Tibial nerve (tissue), 4 donors: ENCODE measurements around the gene GNAI3. TPM values are rescaled to one million over a fixed set of nuclear protein-coding genes. Genes with fewer than 3 reads are reported as not detected.

ENCODE experiments used
- DNase-seq, 2 donors: peaks; one replicate each; pipeline ENCODE4 v3.0.0-alpha.2; 2019; ENCODE audit warnings: low spot score in 2 of 2
- H3K27ac ChIP-seq, 4 donors: fragments of 200-600 bp; sonication (generic) in 3 of 4; one replicate each; pipeline ENCODE4 v1.5.1; 2017 to 2019; ENCODE audit warnings: mild to moderate bottlenecking in 1 of 4
- H3K27me3 ChIP-seq, 2 donors: fragments of 200-600 bp; sonication (generic) in 1 of 2; one replicate each; pipeline versions ENCODE4 v1.5.1 to v1.6.0; 2017 to 2019
- H3K36me3 ChIP-seq, 3 donors: fragments of 200-600 bp; sonication (generic); one replicate each; pipeline ENCODE4 v1.5.1; 2018 to 2019
- H3K4me1 ChIP-seq, 4 donors: fragments of 200-600 bp; sonication (generic) in 3 of 4; one replicate each; pipeline ENCODE4 v1.5.1; 2017 to 2019
- H3K4me3 ChIP-seq, 4 donors: fragments of 200-600 bp; sonication (generic) in 3 of 4; one replicate each; pipeline ENCODE4 v1.5.1; 2017 to 2019; ENCODE audit warnings: mild to moderate bottlenecking in 1 of 4, moderate library complexity in 1 of 4
- H3K9me3 ChIP-seq, 4 donors: fragments of 200-600 bp; sonication (generic) in 3 of 4; one replicate each; pipeline ENCODE4 v1.5.1; 2017 to 2019
- EP300 ChIP-seq, 2 donors: sonication (generic); formaldehyde crosslinking; IDR thresholded peaks; one replicate each; pipeline ENCODE4 v1.6.1; 2017; ENCODE audit warnings: antibody characterized with exemption in 2 of 2, mild to moderate bottlenecking in 1 of 2
- POLR2A ChIP-seq, 2 donors: fragments of 450-650 bp; IDR thresholded peaks; one replicate each; pipeline ENCODE4 v1.6.1; 2017; ENCODE audit warnings: antibody characterized with exemption in 2 of 2, mild to moderate bottlenecking in 2 of 2, moderate library complexity in 2 of 2
- WGBS, 2 donors: methylation state at CpG; one replicate each; pipeline ENCODE4 v1.1.5; 2018; 5-methylcytosine and 5-hydroxymethylcytosine counted together
- total RNA-seq, 4 donors: library from RNA; depleted of rRNA; stranded (reverse); fragments of >200 nt; gene quantifications; one replicate each; pipeline ENCODE4 v1.1.0, GENCODE V29; 2016
- TF ChIP-seq, protein P1 (sequence below), 5 experiments: fragments of 200-600 bp in 3 of 5; fragments of 450-650 bp in 2 of 5; sonication (generic) in 3 of 5; IDR thresholded peaks; one replicate each; pipeline ENCODE4 v1.5.1; 2016 to 2019; ENCODE audit warnings: antibody characterized with exemption in 5 of 5, mild to moderate bottlenecking in 3 of 5, moderate library complexity in 2 of 5

GNAI3 gene
- total RNA-seq, 4 donors from 2014 or later: 4.0 to 6.3 (median 5.1) TPM

DNA sequence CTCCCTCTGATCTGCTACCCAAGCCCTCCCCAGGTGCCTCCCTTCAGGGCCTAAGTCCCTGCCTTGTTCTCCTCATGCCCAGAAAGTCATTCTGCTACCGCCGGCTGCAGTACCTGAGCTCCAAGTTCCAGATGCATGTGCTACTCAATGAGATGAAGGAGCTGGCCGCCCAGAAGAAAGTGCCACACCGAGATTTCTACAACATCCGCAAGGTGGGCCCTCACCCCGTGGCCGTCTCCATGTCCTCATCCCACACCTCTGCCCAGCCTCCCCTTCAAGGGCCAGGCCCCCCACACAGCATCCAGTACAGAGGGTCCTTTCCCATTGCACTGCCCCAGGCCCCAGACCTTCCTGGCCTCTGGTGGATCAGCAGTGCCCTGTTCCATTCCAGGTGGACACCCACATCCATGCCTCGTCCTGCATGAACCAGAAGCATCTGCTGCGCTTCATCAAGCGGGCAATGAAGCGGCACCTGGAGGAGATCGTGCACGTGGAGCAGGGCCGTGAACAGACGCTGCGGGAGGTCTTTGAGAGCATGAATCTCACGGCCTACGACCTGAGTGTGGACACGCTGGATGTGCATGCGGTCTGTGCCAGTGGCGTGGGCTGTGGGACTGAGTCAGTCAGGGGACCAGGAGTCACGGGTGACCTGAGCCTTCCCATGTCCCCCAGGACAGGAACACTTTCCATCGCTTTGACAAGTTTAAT, 79.4 kb downstream of the GNAI3 start:
- Histone ChIP-seq H3K36me3 (peaks cover 0 to 71% (median 15%) of the 10 kb centered on the region in 3 donors), H3K27ac (no peak overlapping the region), H3K4me3 (no peak overlapping the region), H3K9me3 (no peaks in the 10 kb centered on the region), H3K27me3 (no peaks in the 10 kb centered on the region), H3K4me1 (peaks cover 0 to 42% (median 19%) of the 10 kb centered on the region in 4 donors)
- 88 to 92% methylated on average over 22 to 23 of the region's 23 CpGs for WGBS, 2 donors
- TF ChIP-seq POLR2A (IDR thresholded peaks at IDR 0.05) (no peak), EP300 (IDR thresholded peaks at IDR 0.05) (no peak)
- TF ChIP-seq, protein P1, sequence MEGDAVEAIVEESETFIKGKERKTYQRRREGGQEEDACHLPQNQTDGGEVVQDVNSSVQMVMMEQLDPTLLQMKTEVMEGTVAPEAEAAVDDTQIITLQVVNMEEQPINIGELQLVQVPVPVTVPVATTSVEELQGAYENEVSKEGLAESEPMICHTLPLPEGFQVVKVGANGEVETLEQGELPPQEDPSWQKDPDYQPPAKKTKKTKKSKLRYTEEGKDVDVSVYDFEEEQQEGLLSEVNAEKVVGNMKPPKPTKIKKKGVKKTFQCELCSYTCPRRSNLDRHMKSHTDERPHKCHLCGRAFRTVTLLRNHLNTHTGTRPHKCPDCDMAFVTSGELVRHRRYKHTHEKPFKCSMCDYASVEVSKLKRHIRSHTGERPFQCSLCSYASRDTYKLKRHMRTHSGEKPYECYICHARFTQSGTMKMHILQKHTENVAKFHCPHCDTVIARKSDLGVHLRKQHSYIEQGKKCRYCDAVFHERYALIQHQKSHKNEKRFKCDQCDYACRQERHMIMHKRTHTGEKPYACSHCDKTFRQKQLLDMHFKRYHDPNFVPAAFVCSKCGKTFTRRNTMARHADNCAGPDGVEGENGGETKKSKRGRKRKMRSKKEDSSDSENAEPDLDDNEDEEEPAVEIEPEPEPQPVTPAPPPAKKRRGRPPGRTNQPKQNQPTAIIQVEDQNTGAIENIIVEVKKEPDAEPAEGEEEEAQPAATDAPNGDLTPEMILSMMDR (IDR thresholded peaks at IDR 0.05): no peak
- peak in 1 of 2 donors; percentile 3 for DNase-seq

DNA sequence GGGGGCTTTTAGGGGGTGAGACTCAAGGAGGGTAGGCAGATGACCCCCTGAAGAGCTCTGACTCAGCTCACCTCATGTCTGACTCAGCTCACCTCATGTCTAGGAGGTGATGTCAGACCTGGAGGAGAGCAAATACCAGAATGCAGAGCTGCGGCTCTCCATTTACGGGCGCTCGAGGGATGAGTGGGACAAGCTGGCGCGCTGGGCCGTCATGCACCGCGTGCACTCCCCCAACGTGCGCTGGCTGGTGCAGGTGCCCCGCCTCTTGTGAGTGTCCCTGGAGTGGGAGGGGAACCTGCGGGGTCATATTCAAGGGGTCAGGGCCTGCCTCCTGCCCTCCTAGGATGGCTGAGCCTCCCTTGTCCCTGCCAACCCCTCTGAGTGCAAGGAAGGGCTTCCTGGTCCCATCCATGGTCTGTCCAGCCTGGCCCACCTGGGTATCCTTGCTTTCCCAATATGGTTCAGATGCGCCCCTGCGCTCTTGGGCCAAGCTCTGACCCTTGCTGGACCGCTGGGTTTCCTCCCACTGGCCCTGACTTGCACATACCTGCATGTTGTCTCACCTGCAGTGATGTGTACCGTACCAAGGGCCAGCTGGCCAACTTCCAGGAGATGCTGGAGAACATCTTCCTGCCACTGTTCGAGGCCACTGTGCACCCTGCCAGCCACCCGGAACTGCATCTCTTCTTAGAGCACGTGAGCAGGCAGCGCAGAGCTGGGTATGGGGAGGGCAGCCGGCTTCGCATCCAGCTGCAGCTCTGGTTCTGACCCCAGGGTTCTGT, 80.3 kb downstream of the GNAI3 start:
- DNase-seq: peak in 1 of 2 donors; percentile 4
- Histone ChIP-seq H3K27ac (no peak overlapping the region), H3K36me3 (peaks cover 0 to 71% (median 15%) of the 10 kb centered on the region in 3 donors), H3K27me3 (no peaks in the 10 kb centered on the region), H3K9me3 (no peaks in the 10 kb centered on the region), H3K4me1 (peaks cover 0 to 36% (median 11%) of the 10 kb centered on the region in 4 donors), H3K4me3 (no peak overlapping the region)
- TF ChIP-seq, protein P1 (IDR thresholded peaks at IDR 0.05): no peak
- no peak for TF ChIP-seq EP300 (IDR thresholded peaks at IDR 0.05)
- TF ChIP-seq POLR2A (IDR thresholded peaks at IDR 0.05): no peak
- WGBS, 2 donors: 86 to 91% methylated on average over 21 of the region's 23 CpGs

DNA sequence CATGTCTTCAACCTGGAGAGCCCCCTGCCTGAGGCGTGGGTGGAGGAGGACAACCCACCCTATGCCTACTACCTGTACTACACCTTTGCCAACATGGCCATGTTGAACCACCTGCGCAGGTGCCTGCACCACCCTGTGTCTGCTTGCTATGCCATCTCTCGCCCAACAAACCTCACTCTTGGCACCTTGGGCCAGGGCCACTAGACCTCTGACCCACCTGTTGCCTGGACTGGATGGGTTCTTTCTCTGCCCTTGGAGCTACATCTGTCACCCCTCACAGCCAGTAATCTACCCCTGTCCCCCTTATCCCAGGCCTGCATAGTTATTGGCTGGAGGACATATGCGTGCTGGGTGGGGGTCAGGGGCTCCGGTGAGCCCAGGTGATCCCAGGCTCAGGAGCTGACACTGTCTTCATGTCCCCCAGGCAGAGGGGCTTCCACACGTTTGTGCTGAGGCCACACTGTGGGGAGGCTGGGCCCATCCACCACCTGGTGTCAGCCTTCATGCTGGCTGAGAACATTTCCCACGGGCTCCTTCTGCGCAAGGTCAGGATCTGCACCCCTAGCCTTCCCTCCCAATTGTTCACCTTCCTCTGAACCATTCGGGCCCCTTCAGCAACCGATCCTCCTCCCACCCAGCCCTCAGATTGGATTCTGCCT, 81.1 kb downstream of the GNAI3 start:
- H3K36me3 ChIP-seq: peaks cover 0 to 71% (median 15%) of the 10 kb centered on the region in 3 donors
- no peaks in the 10 kb centered on the region for H3K9me3 ChIP-seq
- WGBS, 2 donors: 85 to 97% methylated on average over 8 of the region's 10 CpGs
- no peaks in the 10 kb centered on the region for H3K27me3 ChIP-seq
- H3K4me1 ChIP-seq: peaks cover 0 to 28% (median 4%) of the 10 kb centered on the region in 4 donors
- TF ChIP-seq, protein P1 (IDR thresholded peaks at IDR 0.05): no peak
- TF ChIP-seq EP300 (IDR thresholded peaks at IDR 0.05) (no peak), POLR2A (IDR thresholded peaks at IDR 0.05) (no peak)
- no peak overlapping the region for H3K27ac ChIP-seq
- DNase-seq: peak in 1 of 2 donors; percentile 3
- no peak overlapping the region for H3K4me3 ChIP-seq

DNA sequence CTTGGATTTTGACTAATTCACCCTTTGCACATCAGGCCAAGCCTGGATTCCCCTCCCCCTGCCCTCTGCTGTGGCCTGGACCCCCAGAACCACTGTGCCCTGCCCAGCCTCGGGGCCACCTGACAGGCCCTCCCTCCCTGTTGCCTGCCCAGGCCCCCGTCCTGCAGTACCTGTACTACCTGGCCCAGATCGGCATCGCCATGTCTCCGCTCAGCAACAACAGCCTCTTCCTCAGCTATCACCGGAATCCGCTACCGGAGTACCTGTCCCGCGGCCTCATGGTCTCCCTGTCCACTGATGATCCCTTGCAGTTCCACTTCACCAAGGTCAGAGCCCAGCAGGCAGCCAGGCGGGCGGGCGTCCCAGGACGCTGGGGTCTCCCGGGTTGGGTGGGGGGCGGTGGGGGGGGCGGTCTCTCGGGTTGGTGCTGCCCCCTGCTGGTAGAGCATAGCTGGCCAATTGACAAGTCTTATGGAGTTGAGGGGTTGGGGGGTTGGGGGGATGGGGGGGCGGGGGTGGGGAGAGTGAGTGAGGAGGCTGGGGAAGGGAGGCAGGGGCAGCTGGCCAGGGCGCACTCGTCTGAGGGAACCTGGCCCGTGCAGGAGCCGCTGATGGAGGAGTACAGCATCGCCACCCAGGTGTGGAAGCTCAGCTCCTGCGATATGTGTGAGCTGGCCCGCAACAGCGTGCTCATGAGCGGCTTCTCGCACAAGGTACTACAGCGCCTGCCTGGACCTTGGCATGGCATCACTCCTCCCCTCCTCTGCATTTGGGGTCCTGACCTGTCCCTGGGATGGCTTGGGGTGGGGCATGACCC, 81.9 kb downstream of the GNAI3 start:
- Histone ChIP-seq H3K4me3 (no peak overlapping the region), H3K27ac (no peak overlapping the region), H3K27me3 (no peaks in the 10 kb centered on the region), H3K4me1 (peaks cover 0 to 20% (median 0%) of the 10 kb centered on the region in 4 donors), H3K9me3 (no peaks in the 10 kb centered on the region), H3K36me3 (peaks cover 0 to 70% (median 15%) of the 10 kb centered on the region in 3 donors)
- TF ChIP-seq, protein P1 (IDR thresholded peaks at IDR 0.05): peak in 3 of 5 experiments; percentile 41 to 63 (median 48)
- no peak for TF ChIP-seq EP300 (IDR thresholded peaks at IDR 0.05)
- TF ChIP-seq POLR2A (IDR thresholded peaks at IDR 0.05): no peak
- DNase-seq: peak in 1 of 2 donors; percentile 21
- 72 to 82% methylated on average over 26 to 28 of the region's 30 CpGs for WGBS, 2 donors
